OCI-LY7 (cell line): ENCODE data around the gene SPDYE3.
"Not testable (repeated sequence)": the region's sequence is repeated elsewhere in the genome, so short reads cannot be mapped to it uniquely, and the experiment has no call there.

ENCODE experiments used
- EZH2phosphoT487 ChIP-seq: fragments of 200-600 bp; sonication (generic); IDR thresholded peaks from 2 replicates; pipeline ENCODE4 v1.6.1; 2018; ENCODE audit warnings: low read depth, borderline replicate concordance, mild to moderate bottlenecking, mixed run types, antibody characterized with exemption, low read length, moderate library complexity, mixed read lengths
- TF ChIP-seq, protein P1 (sequence below): fragments of 200-600 bp; sonication (generic); conservative IDR thresholded peaks from 2 replicates; pipeline ENCODE4 v1.5.1; 2014; ENCODE audit warnings: mild to moderate bottlenecking, antibody characterized with exemption, low read length, moderate library complexity, mixed read lengths

DNA sequence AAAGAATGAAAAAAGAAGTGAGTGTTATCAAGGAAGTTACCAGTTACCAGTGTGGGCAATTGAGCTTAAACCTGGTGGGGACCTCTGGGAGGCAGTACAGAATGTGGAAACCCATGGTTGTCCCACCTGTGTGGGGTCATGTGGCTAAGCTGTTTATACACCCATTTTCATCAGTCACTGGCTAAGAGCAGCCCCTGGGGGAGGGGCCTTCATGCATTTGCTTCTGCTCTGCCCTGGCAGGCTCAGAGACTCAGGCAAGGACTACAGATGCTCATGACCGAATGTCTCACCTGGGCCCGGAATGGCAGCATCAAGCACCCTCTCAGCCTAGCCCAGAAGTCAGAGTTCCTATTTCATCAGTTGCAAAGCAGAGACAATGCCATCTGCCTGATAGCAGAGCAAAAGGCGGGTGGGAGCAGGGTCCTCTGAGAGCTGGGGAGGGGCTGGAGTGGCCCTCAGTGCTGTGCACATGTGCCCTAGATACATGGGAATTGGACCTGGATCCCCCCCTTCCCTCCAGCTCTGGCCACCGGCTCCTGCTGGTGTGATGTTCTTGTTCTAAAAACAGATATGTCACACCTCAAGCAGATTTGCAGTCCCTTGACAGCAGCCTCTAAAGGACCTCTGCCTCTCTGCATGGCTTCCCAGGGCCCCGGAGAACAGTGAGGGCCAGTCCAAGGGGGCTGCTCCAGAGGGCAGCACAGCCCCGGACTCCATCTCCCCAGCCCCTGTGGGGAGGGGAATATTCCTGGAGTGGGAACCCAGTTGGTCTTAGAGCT lies 20.1 kb upstream of the SPDYE3 start:
- TF ChIP-seq, protein P1, sequence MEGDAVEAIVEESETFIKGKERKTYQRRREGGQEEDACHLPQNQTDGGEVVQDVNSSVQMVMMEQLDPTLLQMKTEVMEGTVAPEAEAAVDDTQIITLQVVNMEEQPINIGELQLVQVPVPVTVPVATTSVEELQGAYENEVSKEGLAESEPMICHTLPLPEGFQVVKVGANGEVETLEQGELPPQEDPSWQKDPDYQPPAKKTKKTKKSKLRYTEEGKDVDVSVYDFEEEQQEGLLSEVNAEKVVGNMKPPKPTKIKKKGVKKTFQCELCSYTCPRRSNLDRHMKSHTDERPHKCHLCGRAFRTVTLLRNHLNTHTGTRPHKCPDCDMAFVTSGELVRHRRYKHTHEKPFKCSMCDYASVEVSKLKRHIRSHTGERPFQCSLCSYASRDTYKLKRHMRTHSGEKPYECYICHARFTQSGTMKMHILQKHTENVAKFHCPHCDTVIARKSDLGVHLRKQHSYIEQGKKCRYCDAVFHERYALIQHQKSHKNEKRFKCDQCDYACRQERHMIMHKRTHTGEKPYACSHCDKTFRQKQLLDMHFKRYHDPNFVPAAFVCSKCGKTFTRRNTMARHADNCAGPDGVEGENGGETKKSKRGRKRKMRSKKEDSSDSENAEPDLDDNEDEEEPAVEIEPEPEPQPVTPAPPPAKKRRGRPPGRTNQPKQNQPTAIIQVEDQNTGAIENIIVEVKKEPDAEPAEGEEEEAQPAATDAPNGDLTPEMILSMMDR, result not testable (repeated sequence)
- not testable (repeated sequence) for TF ChIP-seq EZH2phosphoT487
